ENCODE data around the gene COQ8A. TPM values are rescaled to one million over a fixed set of nuclear protein-coding genes. Genes with fewer than 3 reads are reported as not detected.
"Not testable (repeated sequence)": the region's sequence is repeated elsewhere in the genome, so short reads cannot be mapped to it uniquely, and the experiment has no call there.

Gene COQ8A
- total RNA-seq, 1 donor from 2014 or later: 16.0 TPM

- no peak overlapping the region for H3K27ac Mint-ChIP-seq (ENCODE audit: unreplicated experiment)
- H3K36me3 Mint-ChIP-seq (ENCODE audit: unreplicated experiment): peaks cover 3% of the 10 kb centered on the region
- peaks cover 5% of the 10 kb centered on the region for H3K9me3 Mint-ChIP-seq (ENCODE audit: unreplicated experiment)
- H3K27me3 Mint-ChIP-seq (ENCODE audit: unreplicated experiment): no peaks in the 10 kb centered on the region
- H3K4me1 Mint-ChIP-seq (ENCODE audit: unreplicated experiment): no peaks in the 10 kb centered on the region
- H3K4me3 Mint-ChIP-seq (ENCODE audit: unreplicated experiment): no peak overlapping the region
- no peak for DNase-seq (ENCODE audit: extremely low spot score, unreplicated experiment)
- TF ChIP-seq CTCF (IDR thresholded peaks at IDR 0.05): no peak
Measured at GRCh38 chr1:226919995-226920394, 20.1 kb upstream of the COQ8A start.

- Mint-ChIP-seq H3K36me3 (ENCODE audit: unreplicated experiment) (peaks cover 5% of the 10 kb centered on the region), H3K27me3 (ENCODE audit: unreplicated experiment) (no peaks in the 10 kb centered on the region), H3K4me1 (ENCODE audit: unreplicated experiment) (no peaks in the 10 kb centered on the region), H3K27ac (ENCODE audit: unreplicated experiment) (no peak overlapping the region), H3K4me3 (ENCODE audit: unreplicated experiment) (no peak overlapping the region), H3K9me3 (ENCODE audit: unreplicated experiment) (peaks cover 5% of the 10 kb centered on the region)
- no peak for DNase-seq (ENCODE audit: extremely low spot score, unreplicated experiment)
- TF ChIP-seq CTCF (IDR thresholded peaks at IDR 0.05): no peak
Measured at GRCh38 chr1:226920446-226920894, 19.6 kb upstream of the COQ8A start.

- DNase-seq (ENCODE audit: extremely low spot score, unreplicated experiment): no peak
- no peaks in the 10 kb centered on the region for H3K4me1 Mint-ChIP-seq (ENCODE audit: unreplicated experiment)
- H3K9me3 Mint-ChIP-seq (ENCODE audit: unreplicated experiment): peaks cover 5% of the 10 kb centered on the region
- peaks cover 5% of the 10 kb centered on the region for H3K36me3 Mint-ChIP-seq (ENCODE audit: unreplicated experiment)
- no peak overlapping the region for H3K4me3 Mint-ChIP-seq (ENCODE audit: unreplicated experiment)
- no peak for TF ChIP-seq CTCF (IDR thresholded peaks at IDR 0.05)
- H3K27ac Mint-ChIP-seq (ENCODE audit: unreplicated experiment): no peak overlapping the region
- no peaks in the 10 kb centered on the region for H3K27me3 Mint-ChIP-seq (ENCODE audit: unreplicated experiment)
Measured at GRCh38 chr1:226921504-226921903, 18.6 kb upstream of the COQ8A start.

- H3K27ac Mint-ChIP-seq (ENCODE audit: unreplicated experiment); H3K4me1 Mint-ChIP-seq (ENCODE audit: unreplicated experiment); H3K4me3 Mint-ChIP-seq (ENCODE audit: unreplicated experiment); H3K27me3 Mint-ChIP-seq (ENCODE audit: unreplicated experiment); H3K9me3 Mint-ChIP-seq (ENCODE audit: unreplicated experiment); DNase-seq (ENCODE audit: extremely low spot score, unreplicated experiment); H3K36me3 Mint-ChIP-seq (ENCODE audit: unreplicated experiment): not testable (repeated sequence)
Measured at GRCh38 chr1:226929260-226930111, 10.6 kb upstream of the COQ8A start.

GRCh38 chr1:226934483-226935237 is 5.4 kb upstream of the COQ8A start:
- H3K4me1 Mint-ChIP-seq (ENCODE audit: unreplicated experiment): peaks cover 11% of the 10 kb centered on the region
- no peak for DNase-seq (ENCODE audit: extremely low spot score, unreplicated experiment)
- no peak overlapping the region for H3K27ac Mint-ChIP-seq (ENCODE audit: unreplicated experiment)
- H3K9me3 Mint-ChIP-seq (ENCODE audit: unreplicated experiment): peaks cover 14% of the 10 kb centered on the region
- peaks cover 14% of the 10 kb centered on the region for H3K36me3 Mint-ChIP-seq (ENCODE audit: unreplicated experiment)
- no peak overlapping the region for H3K4me3 Mint-ChIP-seq (ENCODE audit: unreplicated experiment)
- no peaks in the 10 kb centered on the region for H3K27me3 Mint-ChIP-seq (ENCODE audit: unreplicated experiment)
- no peak for TF ChIP-seq CTCF (IDR thresholded peaks at IDR 0.05)

Data from osteocyte (in vitro differentiated cells).